NOMO-1 treated with dmso at 0.1 percent for 144 hours (cell line): ENCODE measurements around the gene ADORA1.

Experiments
- DNase-seq: peaks from one replicate; lab custom pipeline; 2025; ENCODE audit not compliant: unreplicated experiment; lab: John Stamatoyannopoulos, UW

Gene ADORA1

DNA sequence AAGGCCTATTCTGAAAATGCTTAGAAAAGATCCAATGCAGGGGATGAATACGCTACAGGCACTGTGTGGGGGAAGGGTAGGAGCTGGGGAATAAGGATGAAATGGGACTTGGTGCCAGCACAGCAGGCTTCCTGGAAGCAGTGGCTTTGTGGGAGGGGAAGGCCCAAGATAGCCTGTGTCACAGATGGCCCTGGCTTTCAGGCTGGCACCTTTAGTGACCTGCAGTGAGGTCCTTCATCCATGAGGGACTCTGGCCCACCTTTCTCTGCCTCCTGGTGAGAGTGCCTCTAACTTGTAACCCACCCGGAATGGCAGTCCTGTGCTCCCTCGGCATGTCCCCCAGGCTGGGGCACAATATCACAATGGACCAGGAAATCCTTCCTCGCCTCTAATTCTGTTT lies 58.1 kb downstream of the ADORA1 start:
- no peak for DNase-seq

- DNase-seq: no peak
Measured at GRCh38 chr1:203186091-203186445, 58.5 kb downstream of the ADORA1 start.

DNA sequence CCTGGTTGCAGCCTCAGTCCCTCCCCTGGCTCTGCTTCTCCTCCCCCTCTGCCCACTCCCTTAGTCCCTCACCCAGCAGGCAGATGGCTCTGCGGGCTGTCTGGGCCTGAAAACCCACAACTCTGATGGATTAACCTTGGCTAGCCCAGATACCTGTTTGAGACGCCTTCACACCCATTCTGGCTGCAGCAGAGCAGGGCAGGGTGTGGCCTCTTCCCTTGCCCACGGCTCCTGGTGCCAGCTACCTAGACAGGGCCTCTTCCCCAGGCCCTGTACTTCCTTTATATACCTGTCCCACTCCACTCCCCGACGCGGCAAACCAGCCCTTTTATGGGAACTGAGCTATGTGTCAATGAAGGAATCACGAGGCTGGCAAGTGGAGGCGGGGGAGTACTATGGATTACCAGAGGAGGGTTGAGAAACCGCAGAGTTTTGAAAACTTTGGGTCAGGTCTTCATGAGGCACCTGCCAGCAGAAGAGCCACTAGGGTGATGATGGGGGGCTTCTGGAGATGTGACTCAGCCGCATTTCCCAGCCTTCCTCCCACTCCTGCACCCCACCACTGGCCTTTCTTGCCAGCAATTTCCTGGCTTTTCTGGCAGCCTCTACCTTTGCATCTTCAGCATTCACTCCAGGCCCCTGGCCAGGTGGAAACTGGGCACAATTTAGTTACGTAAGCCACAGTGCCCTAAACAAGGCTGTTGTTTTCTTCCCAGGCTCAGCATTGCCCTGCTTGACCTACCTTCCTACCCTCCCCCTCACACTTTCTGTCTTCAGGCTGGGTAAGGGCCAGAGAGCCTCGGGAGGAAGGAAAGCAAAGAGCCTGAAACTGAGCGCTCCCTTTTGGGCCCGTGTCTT lies 59.1 kb downstream of the ADORA1 start, which contains the start of gene CHI3L1:
Gene CHI3L1 (minus strand): TSS at position 259 of the 858 bp plus-strand sequence. CDS start 81 bp downstream, at position 178.
- DNase-seq: peak; percentile 56

DNA sequence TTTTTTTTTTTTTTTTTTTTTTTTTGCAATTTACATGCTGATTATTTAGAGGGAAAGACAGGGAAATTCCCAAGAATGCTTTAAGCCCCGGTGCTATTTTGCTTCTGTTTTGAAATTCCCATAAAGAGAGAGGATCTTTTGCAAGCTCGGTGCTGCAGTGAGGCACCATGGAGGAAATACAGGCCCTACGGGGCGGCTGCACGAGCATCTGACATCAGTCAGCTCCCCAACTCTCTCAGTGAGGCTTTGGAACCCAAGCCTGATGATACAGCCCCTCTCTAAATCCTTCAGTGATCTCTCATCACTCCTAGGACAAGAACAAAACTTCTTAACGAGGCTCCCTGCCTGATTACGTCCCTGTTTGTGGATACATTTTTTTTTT lies 59.8 kb downstream of the ADORA1 start:
- DNase-seq: no peak

- DNase-seq: no peak
Measured at GRCh38 chr1:203187689-203188264, 60.3 kb downstream of the ADORA1 start.

DNA sequence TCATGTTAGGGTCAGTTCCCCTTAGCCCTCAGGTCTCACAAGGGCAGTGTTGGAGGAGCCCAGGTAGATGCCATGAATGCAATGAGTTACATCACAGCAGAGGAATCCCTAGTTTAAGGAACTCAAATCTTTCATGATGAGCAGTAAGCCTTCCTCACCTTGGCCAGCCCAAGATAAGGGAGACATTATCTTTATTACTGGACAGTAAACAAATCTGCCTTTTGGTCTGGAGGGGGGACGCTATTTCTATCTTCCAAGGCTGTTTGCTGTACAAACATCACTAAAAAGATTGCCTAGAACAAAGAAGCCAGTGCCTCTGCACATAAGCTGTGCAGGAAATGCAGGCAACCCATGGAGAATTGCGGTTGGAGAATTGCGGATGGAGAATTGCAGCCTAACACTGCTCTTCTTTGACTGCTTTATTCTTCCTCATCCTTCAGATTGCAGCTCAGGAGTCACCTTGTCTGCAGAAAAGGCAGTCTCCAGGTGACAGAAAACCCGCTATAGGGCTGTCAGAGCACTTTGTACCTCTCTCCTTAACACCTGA lies 61.2 kb downstream of the ADORA1 start:
- no peak for DNase-seq

DNA sequence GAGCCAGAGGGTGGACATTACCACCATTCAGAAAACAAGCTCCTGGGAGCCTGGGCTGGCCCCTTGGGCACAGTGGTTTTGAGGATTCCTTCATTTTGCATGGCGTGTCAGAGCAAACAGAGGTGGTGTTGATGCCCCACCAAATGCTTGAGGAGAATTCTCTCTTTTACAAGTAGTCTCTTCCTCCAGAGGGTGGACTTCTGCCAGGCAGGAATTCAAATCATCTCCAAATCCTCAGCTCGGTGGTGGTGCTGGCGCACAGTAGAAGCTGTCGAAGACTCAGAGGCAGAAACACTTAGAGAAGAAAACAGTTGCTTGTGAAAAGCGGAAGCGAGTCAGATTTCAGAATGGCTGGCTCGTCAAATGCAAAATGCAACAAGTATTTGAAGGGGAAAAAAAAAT lies 62.4 kb downstream of the ADORA1 start:
- peak; percentile 41 for DNase-seq

GRCh38 chr1:203190949-203191348 lies 63.4 kb downstream of the ADORA1 start:
- no peak for DNase-seq

GRCh38 chr1:203196371-203196770 lies 68.8 kb downstream of the ADORA1 start:
- DNase-seq: no peak

DNA sequence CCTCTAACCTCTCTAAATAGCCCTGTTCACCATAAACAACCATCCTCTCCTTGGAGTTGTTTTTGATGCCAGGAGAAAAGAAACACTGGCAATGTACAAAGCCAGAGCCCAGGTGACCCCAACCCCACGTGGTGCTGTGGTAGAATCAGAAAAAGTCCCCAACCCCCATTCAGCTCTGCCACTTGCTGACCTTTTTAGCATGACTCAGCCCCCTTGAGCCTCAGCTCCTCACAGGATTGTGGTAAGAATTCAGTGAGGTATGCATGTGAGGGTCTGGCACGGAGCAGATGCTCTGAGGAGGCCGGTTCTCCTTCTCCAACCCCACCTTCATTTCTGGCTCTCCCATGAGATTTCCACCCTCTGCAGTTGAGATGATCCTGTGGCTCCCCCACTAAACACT lies 70.1 kb downstream of the ADORA1 start:
- no peak for DNase-seq

GRCh38 chr1:203199002-203199401 lies 71.5 kb downstream of the ADORA1 start:
- no peak for DNase-seq

- DNase-seq: no peak
Measured at GRCh38 chr1:203199481-203199815, 71.9 kb downstream of the ADORA1 start.

DNA sequence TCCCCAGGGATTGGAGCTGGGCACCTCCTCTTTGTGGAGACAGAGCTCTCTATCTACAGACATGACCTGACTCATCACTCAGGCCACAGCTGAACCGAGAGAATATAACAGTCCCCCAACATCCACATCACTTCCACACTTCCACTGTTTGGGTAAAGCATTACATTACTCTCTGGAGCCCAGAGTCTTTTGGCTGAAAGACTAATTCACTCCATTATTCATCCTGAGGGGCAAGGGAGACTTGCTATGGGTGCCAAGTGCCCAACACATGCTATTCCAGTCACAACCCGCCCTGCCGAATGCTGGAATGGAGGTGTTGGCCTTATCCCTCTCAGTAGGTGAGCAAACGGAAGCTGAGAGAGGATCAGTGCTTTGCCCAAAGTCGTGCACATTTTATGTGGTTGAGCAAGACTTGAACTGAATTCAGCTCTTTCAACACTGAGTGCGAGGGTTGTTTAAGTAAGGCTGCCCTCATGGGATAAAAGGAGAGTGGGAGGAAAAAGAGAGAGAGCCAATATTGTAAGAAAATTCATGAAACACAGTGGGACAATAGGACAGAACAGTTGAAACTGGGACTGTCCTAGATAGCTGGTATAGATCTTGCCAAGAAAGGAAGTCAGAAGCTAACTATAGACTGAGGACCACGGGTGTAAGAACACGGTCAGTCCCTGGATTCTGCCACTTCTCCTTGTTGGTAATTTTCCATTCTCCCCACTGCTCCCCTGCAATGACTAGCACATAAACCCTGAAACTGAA lies 72.5 kb downstream of the ADORA1 start:
- DNase-seq: peak; percentile 53

- no peak for DNase-seq
Measured at GRCh38 chr1:203200916-203201315, 73.4 kb downstream of the ADORA1 start.

DNA sequence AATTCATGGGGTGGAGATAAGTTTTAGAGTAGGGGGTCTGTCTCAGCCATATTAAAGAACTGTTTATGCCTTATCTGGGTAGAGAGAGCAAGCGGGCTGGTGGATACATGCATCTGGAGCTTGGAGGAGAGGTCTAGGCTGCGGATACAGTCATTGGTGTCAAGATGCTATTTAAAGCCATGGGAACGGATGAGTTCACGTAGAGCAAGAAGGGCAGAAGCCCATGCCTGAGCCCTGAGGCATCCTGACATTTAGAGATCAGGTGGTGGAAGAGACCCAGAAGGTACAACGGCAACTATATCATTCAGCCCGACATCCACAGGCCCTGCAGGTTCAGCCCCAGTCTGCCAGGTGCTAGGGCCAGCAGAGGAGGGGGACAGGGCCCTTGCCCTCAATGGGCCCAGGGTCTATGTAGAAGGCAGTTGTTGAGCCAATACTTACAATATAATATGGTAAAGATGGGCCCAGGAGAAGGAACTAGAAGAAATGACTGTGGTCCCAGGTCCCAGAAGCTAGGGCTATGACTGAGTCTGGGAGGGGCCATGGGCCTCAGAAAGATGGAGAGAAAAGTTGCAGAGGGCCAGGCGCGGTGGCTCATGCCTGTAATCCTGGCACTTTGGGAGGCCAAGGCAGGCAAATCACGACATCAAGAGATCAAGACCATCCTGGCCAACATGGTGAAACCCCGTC lies 74.1 kb downstream of the ADORA1 start:
- no peak for DNase-seq

DNA sequence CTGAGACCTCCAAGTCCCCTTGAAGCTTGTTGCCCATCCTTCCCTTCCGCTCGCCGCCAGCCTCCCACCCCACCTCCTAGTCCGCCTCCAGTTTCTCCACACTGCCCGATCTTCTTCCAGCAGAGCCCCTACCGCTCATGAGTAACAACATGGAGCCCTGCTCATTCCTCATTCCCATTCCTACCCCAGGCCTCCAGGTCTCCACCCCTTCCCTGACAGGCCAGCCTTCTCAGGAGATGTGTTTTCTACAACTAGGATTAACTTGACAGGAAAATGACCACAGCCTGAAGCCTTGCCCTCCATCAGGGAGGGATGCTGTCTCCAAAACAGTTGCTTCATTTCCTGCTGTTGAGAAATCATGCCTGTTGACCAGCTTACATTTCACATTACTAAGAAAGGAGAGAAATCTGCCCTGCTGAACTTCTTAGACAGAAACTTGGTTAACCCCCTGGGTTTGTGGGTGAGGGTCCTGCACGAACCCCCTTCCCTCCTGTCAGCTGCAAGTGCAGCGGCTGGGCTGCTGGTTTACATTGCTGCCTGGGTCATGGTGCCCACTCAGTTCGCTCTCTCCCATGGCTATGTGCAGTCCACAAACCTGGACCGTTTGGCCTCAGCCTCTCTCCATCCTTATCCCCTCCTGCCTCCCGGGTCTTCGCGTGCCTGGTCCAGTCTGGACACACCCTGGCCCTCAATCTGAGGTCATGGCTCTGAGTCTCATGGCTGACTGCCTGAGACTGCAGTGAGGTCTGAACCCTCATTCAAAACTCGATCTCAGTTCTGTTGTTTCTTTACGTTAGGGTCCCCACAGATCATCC lies 75.1 kb downstream of the ADORA1 start:
- peak; percentile 38 for DNase-seq

DNA sequence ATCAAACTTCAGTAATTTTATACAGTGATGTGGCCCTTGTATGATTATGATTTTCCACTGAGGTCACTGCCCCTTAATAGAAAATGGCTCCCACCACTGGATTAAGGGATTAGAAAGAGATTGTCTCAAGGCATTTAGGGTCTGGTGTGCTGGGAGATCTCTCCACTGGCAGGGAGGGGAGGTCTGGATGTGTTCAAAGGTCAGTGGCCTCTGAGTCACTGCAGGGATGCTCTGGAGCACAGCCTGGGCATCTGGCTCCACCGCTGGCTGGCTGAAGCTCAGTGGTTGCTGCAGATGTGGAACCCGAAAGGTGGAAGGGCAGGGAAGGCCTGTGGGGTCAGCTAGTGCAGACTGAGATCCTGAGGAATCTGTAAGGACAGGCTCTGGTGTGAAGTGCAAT lies 77.2 kb downstream of the ADORA1 start:
- no peak for DNase-seq

DNA sequence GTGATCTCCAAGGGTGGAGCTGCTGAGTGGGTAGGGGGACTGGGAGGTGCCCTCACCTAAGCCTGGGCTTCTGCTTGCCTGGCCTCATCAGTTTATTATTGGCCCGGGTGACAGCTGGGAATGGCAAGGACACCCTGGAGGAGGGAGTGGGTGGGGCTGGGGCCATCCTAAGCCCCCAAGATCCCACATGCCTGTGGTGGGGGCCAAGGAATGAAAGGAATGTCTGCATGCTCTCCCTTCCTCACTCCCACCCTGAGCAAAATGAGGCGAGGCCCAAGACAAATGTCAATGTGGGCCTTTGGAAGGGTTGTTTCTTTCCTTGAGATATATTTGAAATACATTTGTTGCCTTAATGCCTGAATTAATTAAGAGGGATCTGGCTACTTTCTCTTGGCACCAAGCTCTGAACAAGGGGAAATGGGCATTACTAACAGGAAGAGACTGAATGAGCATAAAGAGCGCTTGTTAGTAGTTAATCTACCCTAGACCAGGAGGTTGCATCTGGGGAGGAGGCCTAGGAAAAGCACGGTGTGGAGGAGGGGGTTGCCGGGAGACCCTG lies 78.7 kb downstream of the ADORA1 start:
- DNase-seq: no peak

- no peak for DNase-seq
Measured at GRCh38 chr1:203207751-203208150, 80.2 kb downstream of the ADORA1 start.

GRCh38 chr1:203208181-203208580 lies 80.7 kb downstream of the ADORA1 start:
- DNase-seq: no peak
